ENCODE data around the gene UGT1A9. TPM values are rescaled to one million over a fixed set of nuclear protein-coding genes. Genes with fewer than 3 reads are reported as not detected.

UGT1A9 gene
- total and polyA plus RNA-seq, 12 donors: not detected

DNA sequence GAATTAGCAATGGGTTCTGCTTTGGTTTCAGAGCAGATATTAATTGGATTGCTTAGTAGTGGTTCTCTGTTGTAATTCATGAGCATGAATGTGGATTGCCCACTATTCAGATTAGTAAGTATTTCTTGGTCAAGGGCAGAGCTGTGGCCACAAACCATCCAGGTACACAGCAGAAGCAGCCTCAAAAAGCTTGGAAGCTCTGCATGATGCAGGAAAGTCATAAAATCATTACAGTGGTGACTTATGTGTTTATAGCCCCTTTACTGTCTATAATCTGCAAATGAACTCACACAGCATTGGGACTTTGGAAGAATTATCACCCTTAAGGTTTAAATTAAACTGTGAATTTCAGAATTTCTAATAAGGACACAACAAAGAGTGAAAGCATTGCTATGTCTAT, 86.4 kb downstream of the UGT1A9 start:
- no peaks in the 10 kb centered on the region for H3K36me3 ChIP-seq
- DNase-seq (no peak), ATAC-seq (no peak)
- H3K4me1 ChIP-seq: no peaks in the 10 kb centered on the region
- H3K27me3 ChIP-seq: peaks cover 0 to 10% (median 0%) of the 10 kb centered on the region in 7 donors
- no peak overlapping the region for H3K4me3 ChIP-seq
- no peak overlapping the region for H3K27ac ChIP-seq
- intact Hi-C loops (cut with DNase I): no loop called here
- TF ChIP-seq, protein P1, sequence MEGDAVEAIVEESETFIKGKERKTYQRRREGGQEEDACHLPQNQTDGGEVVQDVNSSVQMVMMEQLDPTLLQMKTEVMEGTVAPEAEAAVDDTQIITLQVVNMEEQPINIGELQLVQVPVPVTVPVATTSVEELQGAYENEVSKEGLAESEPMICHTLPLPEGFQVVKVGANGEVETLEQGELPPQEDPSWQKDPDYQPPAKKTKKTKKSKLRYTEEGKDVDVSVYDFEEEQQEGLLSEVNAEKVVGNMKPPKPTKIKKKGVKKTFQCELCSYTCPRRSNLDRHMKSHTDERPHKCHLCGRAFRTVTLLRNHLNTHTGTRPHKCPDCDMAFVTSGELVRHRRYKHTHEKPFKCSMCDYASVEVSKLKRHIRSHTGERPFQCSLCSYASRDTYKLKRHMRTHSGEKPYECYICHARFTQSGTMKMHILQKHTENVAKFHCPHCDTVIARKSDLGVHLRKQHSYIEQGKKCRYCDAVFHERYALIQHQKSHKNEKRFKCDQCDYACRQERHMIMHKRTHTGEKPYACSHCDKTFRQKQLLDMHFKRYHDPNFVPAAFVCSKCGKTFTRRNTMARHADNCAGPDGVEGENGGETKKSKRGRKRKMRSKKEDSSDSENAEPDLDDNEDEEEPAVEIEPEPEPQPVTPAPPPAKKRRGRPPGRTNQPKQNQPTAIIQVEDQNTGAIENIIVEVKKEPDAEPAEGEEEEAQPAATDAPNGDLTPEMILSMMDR (IDR thresholded peaks at IDR 0.05): no peak
- H3K9me3 ChIP-seq: no peaks in the 10 kb centered on the region

DNA sequence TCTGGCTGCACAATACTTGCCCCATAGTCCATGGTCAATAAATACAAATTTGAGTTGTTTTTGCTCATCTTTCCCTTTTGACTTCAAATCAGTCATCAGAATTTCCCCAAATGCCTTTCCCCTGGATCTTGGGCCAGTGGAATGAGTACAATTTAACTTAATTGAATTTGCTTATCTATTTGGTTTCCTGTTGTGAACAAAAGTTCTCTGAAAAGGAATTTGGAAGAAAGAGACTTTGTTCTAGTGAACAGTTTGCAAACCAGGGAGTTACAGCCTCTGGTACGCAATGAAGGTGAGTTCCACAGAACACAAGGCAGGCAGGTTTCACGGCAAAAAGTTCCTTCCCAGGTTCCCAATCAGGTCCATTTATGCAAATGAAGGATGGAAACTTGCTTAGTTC, 87.2 kb downstream of the UGT1A9 start:
- no peak overlapping the region for H3K4me3 ChIP-seq
- WGBS, 2 donors: 80 to 81% methylated on average over 2 of the region's 2 CpGs

DNA sequence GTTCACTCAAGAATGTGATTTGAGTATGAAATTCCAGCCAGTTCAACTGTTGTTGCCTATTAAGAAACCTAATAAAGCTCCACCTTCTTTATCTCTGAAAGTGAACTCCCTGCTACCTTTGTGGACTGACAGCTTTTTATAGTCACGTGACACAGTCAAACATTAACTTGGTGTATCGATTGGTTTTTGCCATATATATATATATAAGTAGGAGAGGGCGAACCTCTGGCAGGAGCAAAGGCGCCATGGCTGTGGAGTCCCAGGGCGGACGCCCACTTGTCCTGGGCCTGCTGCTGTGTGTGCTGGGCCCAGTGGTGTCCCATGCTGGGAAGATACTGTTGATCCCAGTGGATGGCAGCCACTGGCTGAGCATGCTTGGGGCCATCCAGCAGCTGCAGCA, 88.3 kb downstream of the UGT1A9 start, which contains the start of gene UGT1A1:
UGT1A1 (plus strand) TSS at position 228 of the 400 bp plus-strand sequence; CDS start at position 246, 18 bp downstream.
- Histone ChIP-seq H3K9me3 (no peaks in the 10 kb centered on the region), H3K4me1 (no peaks in the 10 kb centered on the region), H3K36me3 (no peaks in the 10 kb centered on the region), H3K27ac (no peak within 1 kb of the TSS), H3K27me3 (peaks cover 0 to 19% (median 3%) of the 10 kb centered on the region in 7 donors), H3K4me3 (no peak within 1 kb of the TSS)
- DNase-seq: no peak
- no peak for ATAC-seq
- WGBS, 2 donors: 90 to 91% methylated on average over 6 of the region's 6 CpGs
- intact Hi-C loops (cut with DNase I): no loop called here
- TF ChIP-seq, protein P1 (IDR thresholded peaks at IDR 0.05): no peak

More for the DNA sequence above, 87.2 kb downstream of the UGT1A9 start:
- DNase-seq: no peak
- Histone ChIP-seq H3K36me3 (no peaks in the 10 kb centered on the region), H3K4me1 (no peaks in the 10 kb centered on the region), H3K27me3 (peaks cover 0 to 9% (median 0%) of the 10 kb centered on the region in 7 donors), H3K27ac (no peak overlapping the region), H3K9me3 (no peaks in the 10 kb centered on the region)
- ATAC-seq: no peak
- TF ChIP-seq, protein P1 (IDR thresholded peaks at IDR 0.05): no peak
- intact Hi-C loops (cut with DNase I): no loop called here

DNA sequence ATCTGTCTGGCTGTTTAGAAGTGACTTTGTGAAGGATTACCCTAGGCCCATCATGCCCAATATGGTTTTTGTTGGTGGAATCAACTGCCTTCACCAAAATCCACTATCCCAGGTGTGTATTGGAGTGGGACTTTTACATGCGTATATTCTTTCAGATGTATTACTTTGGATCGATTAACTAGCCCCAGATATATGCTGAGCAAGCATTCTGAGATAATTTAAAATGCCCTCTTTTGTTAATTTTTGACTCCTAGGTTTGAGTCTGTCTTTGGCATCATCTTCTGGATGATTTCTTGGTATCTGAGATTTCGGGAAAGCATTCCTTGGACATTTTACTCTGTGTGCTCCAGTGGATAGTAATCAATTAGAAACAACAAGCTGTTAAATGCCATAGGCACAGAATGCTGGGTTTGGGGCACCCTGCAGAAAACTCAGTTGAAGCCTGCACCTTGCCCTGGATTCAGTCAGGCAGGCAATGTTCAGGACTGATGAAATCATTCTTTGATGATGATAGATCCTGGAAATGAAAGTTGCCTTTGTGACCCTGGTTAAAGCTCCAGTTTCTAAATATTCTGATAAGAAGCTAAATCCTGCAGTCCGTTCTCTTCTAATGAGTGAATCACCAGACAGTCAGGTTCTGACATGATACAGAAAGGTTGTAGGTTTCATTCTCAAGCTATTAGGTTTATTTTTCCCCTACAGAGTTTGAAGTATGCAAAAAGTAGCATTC, 89.5 kb downstream of the UGT1A9 start:
- H3K4me3 ChIP-seq: no peak overlapping the region
- no peak for ATAC-seq
- peaks cover 0 to 28% (median 3%) of the 10 kb centered on the region in 7 donors for H3K27me3 ChIP-seq
- WGBS, 2 donors: 73 to 75% methylated on average over 4 of the region's 4 CpGs
- TF ChIP-seq, protein P1 (IDR thresholded peaks at IDR 0.05): no peak
- no peak for DNase-seq
- H3K36me3 ChIP-seq: no peaks in the 10 kb centered on the region
- no peaks in the 10 kb centered on the region for H3K9me3 ChIP-seq
- no peak overlapping the region for H3K27ac ChIP-seq
- no peaks in the 10 kb centered on the region for H3K4me1 ChIP-seq
- intact Hi-C loops (cut with DNase I): no loop called here

Measured in heart right ventricle (tissue), 16 donors.